ENCODE results near the gene RPUSD3. TPM values are rescaled to one million over a fixed set of nuclear protein-coding genes. Genes with fewer than 3 reads are reported as not detected.

Gene RPUSD3, protein sequence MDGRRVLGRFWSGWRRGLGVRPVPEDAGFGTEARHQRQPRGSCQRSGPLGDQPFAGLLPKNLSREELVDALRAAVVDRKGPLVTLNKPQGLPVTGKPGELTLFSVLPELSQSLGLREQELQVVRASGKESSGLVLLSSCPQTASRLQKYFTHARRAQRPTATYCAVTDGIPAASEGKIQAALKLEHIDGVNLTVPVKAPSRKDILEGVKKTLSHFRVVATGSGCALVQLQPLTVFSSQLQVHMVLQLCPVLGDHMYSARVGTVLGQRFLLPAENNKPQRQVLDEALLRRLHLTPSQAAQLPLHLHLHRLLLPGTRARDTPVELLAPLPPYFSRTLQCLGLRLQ
- 10 to 100 TPM; 26.4 to 42.3 (median 29.4) TPM for total RNA-seq
- polyA plus RNA-seq: 10 to 100 TPM; 43.4 to 45.7 TPM
- long read RNA-seq, donor 1, transcript RPUSD3-201 (9 exons, 1,225 nt): major isoform, 32 of 55 reads
- long read RNA-seq, donor 1, transcript RPUSD3-216 (4 exons, 2,491 nt): minor isoform, 8 of 55 reads
- long read RNA-seq, donor 1, partial matches to known transcripts: 2 of 55 reads
- long read RNA-seq, donor 1, other reads (novel, unspliced or antisense): 13 of 55 reads
- long read RNA-seq, donor 2, transcript RPUSD3-216 (4 exons, 2,491 nt): minor isoform, 9 of 86 reads
- long read RNA-seq, donor 2, transcript RPUSD3-201 (9 exons, 1,225 nt): major isoform, 52 of 86 reads
- long read RNA-seq, donor 2, partial matches to known transcripts: 2 of 86 reads
- long read RNA-seq, donor 2, other reads (novel, unspliced or antisense): 20 of 86 reads
- long read RNA-seq, donor 3, transcript RPUSD3-216 (4 exons, 2,491 nt): minor isoform, 11 of 77 reads
- long read RNA-seq, donor 3, transcript RPUSD3-201 (9 exons, 1,225 nt): major isoform, 54 of 77 reads
- long read RNA-seq, donor 3, partial matches to known transcripts: 0 of 77 reads
- long read RNA-seq, donor 3, other reads (novel, unspliced or antisense): 11 of 77 reads

DNA sequence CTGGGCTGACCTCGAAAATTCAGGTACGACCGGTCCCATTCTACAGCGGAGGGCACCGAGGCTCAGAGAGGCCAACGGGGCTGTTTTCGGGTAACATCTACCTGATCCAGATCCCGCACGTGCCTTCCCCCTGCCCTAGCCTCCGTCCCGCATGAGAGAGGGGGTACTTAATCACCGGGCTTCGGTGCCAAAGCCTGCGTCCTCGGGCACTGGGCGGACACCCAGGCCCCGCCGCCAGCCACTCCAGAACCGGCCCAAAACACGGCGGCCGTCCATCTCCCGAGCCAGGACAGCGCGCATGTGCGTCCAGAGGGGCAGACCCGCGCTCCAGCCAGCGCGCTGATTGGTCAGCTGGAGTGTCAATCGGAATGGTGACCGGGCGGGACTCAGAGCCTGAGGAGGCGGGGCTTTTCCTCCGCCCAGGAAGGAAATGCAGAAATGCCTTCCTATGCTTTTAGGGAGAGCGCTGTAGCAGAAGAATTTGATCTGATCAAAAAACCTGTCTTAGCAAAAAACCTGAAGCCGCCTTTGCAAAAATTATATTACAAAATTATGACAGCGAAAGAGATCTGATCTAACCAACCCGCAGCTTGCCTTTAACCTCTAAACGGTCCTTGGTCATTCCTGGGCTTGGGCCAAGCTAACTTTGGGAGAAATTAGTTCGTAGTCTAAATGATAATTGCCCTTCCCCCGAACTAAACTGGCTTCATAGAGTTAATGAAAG is at the start of gene RPUSD3:
Gene RPUSD3, minus strand, starts transcription at position 294 of the 724 bp plus-strand sequence. Its CDS starts 18 bp downstream, at position 276.
- Histone ChIP-seq H3K4me1 (peaks cover 0 to 18% (median 10%) of the 10 kb centered on the region in 9 donors), H3K4me3 (peak within 1 kb of the TSS; percentile 62 to 87 (median 76)), H3K36me3 (peaks cover 0 to 34% (median 8%) of the 10 kb centered on the region in 9 donors), H3K9me3 (no peaks in the 10 kb centered on the region), H3K27ac (peak within 1 kb of the TSS; percentile 68 to 90 (median 82)), H3K27me3 (no peaks in the 10 kb centered on the region)
- DNase-seq (peak; percentile 99), ATAC-seq (peak; percentile 98 to 100 (median 100))
- TF ChIP-seq, protein P1, sequence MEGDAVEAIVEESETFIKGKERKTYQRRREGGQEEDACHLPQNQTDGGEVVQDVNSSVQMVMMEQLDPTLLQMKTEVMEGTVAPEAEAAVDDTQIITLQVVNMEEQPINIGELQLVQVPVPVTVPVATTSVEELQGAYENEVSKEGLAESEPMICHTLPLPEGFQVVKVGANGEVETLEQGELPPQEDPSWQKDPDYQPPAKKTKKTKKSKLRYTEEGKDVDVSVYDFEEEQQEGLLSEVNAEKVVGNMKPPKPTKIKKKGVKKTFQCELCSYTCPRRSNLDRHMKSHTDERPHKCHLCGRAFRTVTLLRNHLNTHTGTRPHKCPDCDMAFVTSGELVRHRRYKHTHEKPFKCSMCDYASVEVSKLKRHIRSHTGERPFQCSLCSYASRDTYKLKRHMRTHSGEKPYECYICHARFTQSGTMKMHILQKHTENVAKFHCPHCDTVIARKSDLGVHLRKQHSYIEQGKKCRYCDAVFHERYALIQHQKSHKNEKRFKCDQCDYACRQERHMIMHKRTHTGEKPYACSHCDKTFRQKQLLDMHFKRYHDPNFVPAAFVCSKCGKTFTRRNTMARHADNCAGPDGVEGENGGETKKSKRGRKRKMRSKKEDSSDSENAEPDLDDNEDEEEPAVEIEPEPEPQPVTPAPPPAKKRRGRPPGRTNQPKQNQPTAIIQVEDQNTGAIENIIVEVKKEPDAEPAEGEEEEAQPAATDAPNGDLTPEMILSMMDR (IDR thresholded peaks at IDR 0.05): no peak
- intact Hi-C loops (cut with DNase I): loop anchor here in 3 of 10 donors (5.0 to 10.0 kb wide), 4 partner anchors 71 to 181 kb away; partner anchors contain the start of genes IL17RC (in 2 of the 3) and FANCD2 (in 1 of the 3)
- WGBS, 2 donors: 0 to 1% methylated on average over 42 of the region's 42 CpGs

DNA sequence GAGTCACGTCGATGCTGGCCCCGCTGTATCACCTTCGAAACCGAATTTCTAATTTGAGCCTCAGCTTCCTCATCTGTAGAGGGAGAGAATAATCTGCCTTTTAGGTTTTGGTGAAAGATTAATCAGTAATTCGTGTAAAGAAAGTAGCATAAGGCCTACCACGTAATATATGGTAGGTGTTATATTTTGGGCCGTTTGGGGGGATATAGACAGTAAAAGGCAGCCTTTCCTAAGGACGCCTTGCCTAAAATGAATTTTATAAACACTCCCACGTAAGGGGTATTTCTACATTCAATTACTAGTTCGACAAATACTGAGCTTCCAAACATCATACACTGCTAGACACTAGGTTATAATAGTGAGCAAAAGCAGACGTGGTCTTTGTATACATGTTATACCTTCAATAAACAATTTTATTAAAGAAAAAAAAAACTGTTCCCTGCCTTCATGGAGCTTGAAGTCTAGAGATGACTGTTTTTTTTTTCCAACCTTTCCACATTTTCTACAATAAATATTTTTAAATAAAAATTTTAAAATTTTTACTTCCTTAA is 47.3 kb upstream of the RPUSD3 start:
- TF ChIP-seq, protein P1 (IDR thresholded peaks at IDR 0.05): no peak
- H3K36me3 ChIP-seq: peaks cover 0 to 21% (median 0%) of the 10 kb centered on the region in 9 donors
- H3K27ac ChIP-seq: peak overlapping the region; percentile 86 to 99 (median 96)
- ATAC-seq: no peak
- H3K4me3 ChIP-seq: peak overlapping the region; percentile 61 to 99 (median 94)
- H3K27me3 ChIP-seq: no peaks in the 10 kb centered on the region
- intact Hi-C loops (cut with DNase I): loop anchor here in 1 of 10 donors (2.0 kb wide), 1 partner anchor 42 kb away; the partner anchor contains the start of gene CRELD1
- WGBS, 2 donors: 9 to 10% methylated on average over 12 of the region's 12 CpGs
- H3K9me3 ChIP-seq: no peaks in the 10 kb centered on the region
- H3K4me1 ChIP-seq: peaks cover 3 to 34% (median 16%) of the 10 kb centered on the region in 9 donors
- no peak for DNase-seq

DNA sequence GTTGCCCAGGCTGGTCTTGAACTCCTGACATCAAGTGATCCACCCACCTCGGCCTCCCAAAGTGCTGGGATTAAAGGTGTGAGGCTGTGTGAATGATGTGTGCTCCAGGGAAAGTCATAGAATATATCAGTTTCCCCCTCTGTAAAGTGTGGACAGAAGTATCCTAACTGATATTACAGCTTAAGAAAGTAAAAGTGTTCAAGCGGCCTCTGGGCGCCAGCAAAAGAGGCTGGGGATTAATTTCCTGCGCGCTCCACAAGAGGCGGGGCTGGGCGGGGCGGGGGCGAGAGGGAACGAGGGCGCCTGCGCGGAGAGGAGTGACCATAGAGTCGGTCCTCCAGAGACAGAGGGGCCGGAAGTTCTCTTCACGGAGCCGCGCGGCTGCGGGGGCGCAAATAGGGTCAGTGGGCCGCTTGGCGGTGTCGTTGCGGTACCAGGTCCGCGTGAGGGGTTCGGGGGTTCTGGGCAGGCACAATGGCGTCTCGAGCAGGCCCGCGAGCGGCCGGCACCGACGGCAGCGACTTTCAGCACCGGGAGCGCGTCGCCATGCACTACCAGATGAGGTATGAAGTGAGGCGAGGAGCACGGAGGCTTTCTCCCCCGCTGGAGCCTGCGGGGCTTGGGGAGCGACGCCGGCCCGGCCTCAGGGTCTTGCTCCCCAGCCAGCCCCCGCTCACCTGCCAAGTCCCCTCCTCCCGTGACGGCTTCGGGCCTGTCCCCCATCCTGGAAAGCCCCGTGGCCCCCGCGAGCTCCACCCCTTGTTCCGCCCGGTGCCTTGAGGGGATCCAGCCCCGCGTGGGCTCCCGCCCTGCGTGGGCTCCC is 46.7 kb upstream of the RPUSD3 start, which contains the start of gene JAGN1:
Gene JAGN1, plus strand, starts transcription at position 362 of the 823 bp plus-strand sequence. Its CDS starts 113 bp downstream, at position 475.
- DNase-seq (peak; percentile 91 to 92), ATAC-seq (peak; percentile 98 to 99 (median 98))
- TF ChIP-seq, protein P1 (IDR thresholded peaks at IDR 0.05): peak in 5 of 9 donors; percentile 4 to 20 (median 11)
- peak within 1 kb of the TSS; percentile 86 to 99 (median 96) for H3K27ac ChIP-seq
- WGBS, 2 donors: 0 to 1% methylated on average over 60 to 62 of the region's 62 CpGs
- intact Hi-C loops (cut with DNase I): loop anchor here in 1 of 10 donors (2.0 kb wide), 1 partner anchor 42 kb away; the partner anchor contains the start of gene CRELD1
- H3K4me3 ChIP-seq: peak within 1 kb of the TSS; percentile 61 to 99 (median 94)
- H3K9me3 ChIP-seq: no peaks in the 10 kb centered on the region
- H3K27me3 ChIP-seq: no peaks in the 10 kb centered on the region
- peaks cover 3 to 34% (median 16%) of the 10 kb centered on the region in 9 donors for H3K4me1 ChIP-seq
- peaks cover 0 to 21% (median 0%) of the 10 kb centered on the region in 9 donors for H3K36me3 ChIP-seq
